ENCODE data around the gene LDLRAD4. TPM values are rescaled to one million over a fixed set of nuclear protein-coding genes. Genes with fewer than 3 reads are reported as not detected.
A peak's percentile ranks its signal among the peaks of the same experiment; 100 is the strongest.

The LDLRAD4 gene
- total and polyA plus RNA-seq, 9 of the 15 experiments (the other 6 are each of a cell fraction or from before 2014, with no cell fraction given), result 0.01 TPM; not detected in 8

DNA sequence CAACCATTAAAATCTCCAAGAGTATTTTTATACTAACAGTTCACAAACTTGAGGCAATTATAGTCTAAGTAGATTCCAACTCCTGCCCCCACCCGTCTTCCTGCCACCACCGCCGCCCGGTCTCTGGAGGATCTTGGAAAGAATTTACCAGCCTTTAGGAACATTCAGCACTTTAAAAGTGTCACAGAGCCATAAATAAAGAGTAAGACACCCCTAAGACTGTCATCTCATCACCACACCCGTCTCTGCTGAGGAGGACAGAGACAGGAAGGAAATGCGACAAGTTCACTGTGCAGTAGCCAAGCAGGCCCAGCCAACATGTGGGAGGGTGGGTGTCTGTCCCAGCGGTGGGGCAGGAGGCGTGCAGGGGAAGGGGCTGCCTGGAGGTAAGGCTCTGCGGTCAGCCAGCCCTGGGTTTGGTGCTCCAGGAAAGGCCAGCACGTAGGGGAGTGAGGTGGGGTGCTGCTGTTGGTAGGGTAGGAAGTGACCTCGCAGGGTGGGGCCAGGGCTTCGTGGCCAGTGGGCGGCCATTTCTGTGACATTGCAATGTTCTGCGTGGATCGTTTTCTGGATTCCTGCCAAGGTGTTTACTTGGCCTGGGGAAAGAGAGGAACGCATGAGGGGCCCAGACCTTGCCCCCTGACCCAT, 396.2 kb downstream of the LDLRAD4 start (continued):
- TF ChIP-seq TSC22D4 (tag; IDR thresholded peaks at IDR 0.05) (no peak), ARID3A (IDR thresholded peaks at IDR 0.05; ENCODE audit: borderline replicate concordance, low read depth, low read length) (no peak), YY1 (IDR thresholded peaks at IDR 0.05; ENCODE audit: borderline replicate concordance in 1 of 3, control insufficient read depth in 1 of 3, extremely low read depth in 1 of 3, insufficient read depth in 3 of 3, insufficient read length in 1 of 3, insufficient replicate concordance in 2 of 3, low read depth in 1 of 3, low read length in 2 of 3) (peak in 1 of 3 experiments; percentile 38)

- H3K4me1 ChIP-seq (replicated peaks in 1 of 2; ENCODE audit: control insufficient read depth in 2 of 2, insufficient read depth in 2 of 2, low read length in 2 of 2), result peaks cover 0 to 12% of the 10 kb centered on the region in 2 experiments; a peak in 2 of 5 replicates
- no peak for DNase-seq (ENCODE audit: extremely low read depth in 1 of 4, low spot score in 3 of 4)
These were observed 396.9 kb downstream of the LDLRAD4 start for GRCh38 chr18:13615432-13615861.

More at GRCh38 chr18:13615432-13615861, 396.9 kb downstream of the LDLRAD4 start:
- H3K27me3 ChIP-seq (ENCODE audit: control insufficient read depth in 2 of 2, insufficient read depth in 2 of 2, low read length in 2 of 2), result peaks cover 39 to 57% of the 10 kb centered on the region in 2 experiments
- H3K4me3 ChIP-seq, result no peak overlapping the region
- ChIA-PET CTCF (ENCODE audit: low intra/inter-chr PET ratio) (no interaction called here), POLR2A (no interaction called here)
- intact Hi-C loops (cut with micrococcal nuclease) (no loop called here), in situ Hi-C loops (cut with MboI) (no loop called here)
- WGBS (ENCODE audit: insufficient coverage, low coverage, missing lambda C conversion rate), result under 1% methylated on average over 8 of the region's 8 CpGs
- H3K9ac ChIP-seq (ENCODE audit: insufficient read depth in 1 of 2, low read depth in 2 of 2, low read length in 2 of 2), result no peak overlapping the region
- no peak overlapping the region for H2AFZ ChIP-seq (ENCODE audit: low read depth, low read length)
- H3K27ac ChIP-seq (ENCODE audit: extremely low read depth, low read depth, low read length), result no peak overlapping the region
- no peaks in the 10 kb centered on the region for H4K20me1 ChIP-seq (replicated peaks; ENCODE audit: control insufficient read depth, insufficient read depth, low read length)
- H3K79me2 ChIP-seq (ENCODE audit: control insufficient read depth, insufficient read depth, low read length), result no peaks in the 10 kb centered on the region
- BruUV-seq (replicated peaks), result no TSS peak
- no peak for TF ChIP-seq SMARCC2 (IDR thresholded peaks at IDR 0.05; ENCODE audit: low read depth)
- no peaks in the 10 kb centered on the region for H3K36me3 ChIP-seq (ENCODE audit: control insufficient read depth, insufficient read depth, low read length)
- no peaks in the 10 kb centered on the region for H3K9me3 ChIP-seq (replicated peaks; ENCODE audit: control insufficient read depth, insufficient read depth, low read depth, low read length)
- ATAC-seq (no peak), FAIRE-seq (no peak)
- no peaks in the 10 kb centered on the region for H3K9me1 ChIP-seq (ENCODE audit: control insufficient read depth, insufficient read depth, low read length)
- H3K4me2 ChIP-seq (ENCODE audit: insufficient read depth, low read length), result no peak overlapping the region

Data from K562 (cell line).